Endodermal cell (in vitro differentiated cells): Measurements from ENCODE around the gene BFSP2. TPM values are rescaled to one million over a fixed set of nuclear protein-coding genes. Genes with fewer than 3 reads are reported as not detected.

Experiments used
- DNase-seq: peaks from one replicate; pipeline ENCODE4 v3.0.0-alpha.2; 2017
- H3K27ac ChIP-seq: 2 replicates; pipeline ENCODE4 v1.5.1; 2013; ENCODE audit warnings: mild to moderate bottlenecking, low read depth, low read length, moderate library complexity
- H3K27me3 ChIP-seq: 2 replicates; pipeline ENCODE4 v1.6.1; 2013; ENCODE audit warnings: mild to moderate bottlenecking, low read length, moderate library complexity; ENCODE audit not compliant: insufficient read depth, control insufficient read depth, poor library complexity, severe bottlenecking
- H3K36me3 ChIP-seq: 2 replicates; pipeline ENCODE4 v1.7.0; 2013; ENCODE audit warnings: mild to moderate bottlenecking, low read length, moderate library complexity; ENCODE audit not compliant: control insufficient read depth, insufficient read depth
- H3K4me1 ChIP-seq: one replicate; pipeline ENCODE4 v1.7.0; 2013; ENCODE audit warnings: low read length; ENCODE audit not compliant: control insufficient read depth, insufficient read depth
- H3K4me3 ChIP-seq: 2 replicates; pipeline ENCODE4 v1.5.1; 2013; ENCODE audit warnings: mild to moderate bottlenecking, low read length, moderate library complexity
- H3K9ac ChIP-seq: 2 replicates; pipeline ENCODE4 v1.6.1; 2013; ENCODE audit warnings: mild to moderate bottlenecking, low read length, moderate library complexity; ENCODE audit not compliant: poor library complexity, severe bottlenecking; ENCODE audit errors: extremely low read depth
- H3K9me3 ChIP-seq: 2 replicates; pipeline ENCODE4 v1.6.1; 2013; ENCODE audit warnings: mild to moderate bottlenecking, low read length, moderate library complexity; ENCODE audit not compliant: control insufficient read depth
- H3K27ac Mint-ChIP-seq: 2 replicates; pipeline ENCODE4 v1.8.0; 2020; ENCODE audit warnings: mixed read lengths
- H3K27me3 Mint-ChIP-seq: 2 replicates; pipeline ENCODE4 v1.8.0; 2021; ENCODE audit warnings: mild to moderate bottlenecking, mixed read lengths; ENCODE audit not compliant: insufficient read depth
- H3K36me3 Mint-ChIP-seq: 2 replicates; pipeline ENCODE4 v1.8.0; 2020; ENCODE audit warnings: low read depth, mixed read lengths
- H3K4me1 Mint-ChIP-seq: 2 replicates; pipeline ENCODE4 v1.8.0; 2020; ENCODE audit warnings: mixed read lengths
- H3K4me3 Mint-ChIP-seq: 2 replicates; pipeline ENCODE4 v1.8.0; 2020; ENCODE audit warnings: mild to moderate bottlenecking, moderate library complexity, mixed read lengths
- H3K9me3 Mint-ChIP-seq: 2 replicates; pipeline ENCODE4 v1.8.0; 2020; ENCODE audit warnings: mild to moderate bottlenecking, mixed read lengths
- CTCF ChIP-seq: fragments of 200-600 bp; sonication (generic); conservative IDR thresholded peaks from 2 replicates; pipeline ENCODE4 v1.5.0; 2021; ENCODE audit warnings: antibody characterized with exemption, mild to moderate bottlenecking
- WGBS, 2 experiments: methylation state at CpG; one replicate each; pipeline versions ENCODE4 v1.1.5 to v1.1.7; 2013; ENCODE audit warnings: missing lambda C conversion rate in 2 of 2, mixed read lengths in 1 of 2; ENCODE audit not compliant: insufficient coverage in 1 of 2, insufficient read length in 1 of 2; 5-methylcytosine and 5-hydroxymethylcytosine counted together
- total RNA-seq, 2 donors: library from RNA; stranded (reverse); fragmentation: NEBNext Ultra II Directional in 1 of 2; extraction: Animal tissue kit (Norgen Biotek cat#: 25700) in 1 of 2; gene quantifications; 2 replicates in 1 of 2; 3 replicates in 1 of 2; pipeline ENCODE4 v1.2.1, GENCODE V29; 2021

Gene BFSP2
- total RNA-seq, 2 donors from 2014 or later, result not detected

GRCh38 chr3:133503409-133503808, 103.6 kb downstream of the BFSP2 start:
- Mint-ChIP-seq H3K27ac (no peak overlapping the region), H3K4me1 (no peaks in the 10 kb centered on the region), H3K27me3 (peaks cover 2% of the 10 kb centered on the region), H3K36me3 (no peaks in the 10 kb centered on the region), H3K4me3 (no peak overlapping the region), H3K9me3 (no peaks in the 10 kb centered on the region)
- H3K27ac ChIP-seq, result no peak overlapping the region
- H3K4me1 ChIP-seq, result no peaks in the 10 kb centered on the region
- 0% methylated on average over 1 of the region's 1 CpG; no CpG with 5 or more reads in 1 of the 2 experiments for WGBS, 2 experiments
- H3K9me3 ChIP-seq, result no peaks in the 10 kb centered on the region
- no peak for DNase-seq
- no peak overlapping the region for H3K9ac ChIP-seq
- no peaks in the 10 kb centered on the region for H3K27me3 ChIP-seq
- no peak overlapping the region for H3K4me3 ChIP-seq
- no peak for TF ChIP-seq CTCF
- H3K36me3 ChIP-seq, result no peaks in the 10 kb centered on the region

GRCh38 chr3:133504736-133505135, 104.9 kb downstream of the BFSP2 start:
- Mint-ChIP-seq H3K27ac (no peak overlapping the region), H3K36me3 (no peaks in the 10 kb centered on the region), H3K4me3 (no peak overlapping the region), H3K4me1 (no peaks in the 10 kb centered on the region), H3K27me3 (peaks cover 2% of the 10 kb centered on the region), H3K9me3 (no peaks in the 10 kb centered on the region)
- Histone ChIP-seq H3K9me3 (no peaks in the 10 kb centered on the region), H3K36me3 (no peaks in the 10 kb centered on the region), H3K9ac (no peak overlapping the region), H3K4me3 (no peak overlapping the region), H3K27ac (no peak overlapping the region), H3K4me1 (no peaks in the 10 kb centered on the region), H3K27me3 (no peaks in the 10 kb centered on the region)
- 92 to 93% methylated on average over 3 to 4 of the region's 4 CpGs for WGBS, 2 experiments
- no peak for DNase-seq
- TF ChIP-seq CTCF, result no peak

- Mint-ChIP-seq H3K4me1 (no peaks in the 10 kb centered on the region), H3K36me3 (no peaks in the 10 kb centered on the region), H3K4me3 (no peak overlapping the region), H3K9me3 (no peaks in the 10 kb centered on the region), H3K27me3 (peaks cover 2% of the 10 kb centered on the region), H3K27ac (no peak overlapping the region)
- H3K27me3 ChIP-seq, result no peaks in the 10 kb centered on the region
- no peak overlapping the region for H3K9ac ChIP-seq
- WGBS, 2 experiments, result 92 to 94% methylated on average over 3 of the region's 3 CpGs
- no peak for DNase-seq
- H3K27ac ChIP-seq, result no peak overlapping the region
- TF ChIP-seq CTCF, result no peak
- H3K36me3 ChIP-seq, result no peaks in the 10 kb centered on the region
- no peaks in the 10 kb centered on the region for H3K4me1 ChIP-seq
- no peaks in the 10 kb centered on the region for H3K9me3 ChIP-seq
- H3K4me3 ChIP-seq, result no peak overlapping the region
Measured at GRCh38 chr3:133505813-133506212, 106.0 kb downstream of the BFSP2 start.
